PC-9 (cell line): ENCODE measurements around the gene MBD5. TPM values are rescaled to one million over a fixed set of nuclear protein-coding genes. Genes with fewer than 3 reads are reported as not detected.

Experiments used
- BruUV-seq: library from RNA; stranded (reverse); fragments of 400-500 nt; replicated peaks from 2 replicates; lab custom pipeline; 2021; lab: Mats Ljungman, UMichigan
- CTCF ChIA-PET: fragments of 300-600 bp; sonication (Branson Sonifier 250); formaldehyde crosslinking; loops from one replicate; lab custom pipeline; 2022; ENCODE audit warnings: antibody characterized with exemption; lab: Charles Lee
- POLR2A ChIA-PET: fragments of 300-600 bp; sonication (Branson Sonifier 250); formaldehyde crosslinking; loops from one replicate; lab custom pipeline; 2022; ENCODE audit warnings: antibody characterized with exemption; ENCODE audit not compliant: unreplicated experiment; lab: Charles Lee
- DNase-seq, 2 experiments: peaks; one replicate each; pipeline versions ENCODE4 v3.0.0 to v3.0.0-alpha.2; 2015 to 2022; ENCODE audit warnings: mixed read lengths in 1 of 2
- H2AFZ ChIP-seq: fragments of 200-600 bp; sonication (generic); 2 replicates; pipeline ENCODE4 v1.8.1; 2017; ENCODE audit warnings: antibody characterized with exemption
- H3F3A ChIP-seq: fragments of 200-600 bp; sonication (generic); 2 replicates; pipeline ENCODE4 v1.8.1; 2017; ENCODE audit warnings: antibody characterized with exemption, mild to moderate bottlenecking, low read depth; ENCODE audit not compliant: insufficient read depth
- H3K27ac ChIP-seq: fragments of 200-600 bp; sonication (generic); 2 replicates; pipeline ENCODE4 v1.6.1; 2016; ENCODE audit warnings: mixed run types
- H3K27me3 ChIP-seq: fragments of 200-600 bp; sonication (generic); 2 replicates; pipeline ENCODE4 v1.6.1; 2016; ENCODE audit warnings: low read depth, mixed run types; ENCODE audit not compliant: insufficient read depth
- H3K36me3 ChIP-seq: fragments of 200-600 bp; sonication (generic); 2 replicates; pipeline ENCODE4 v1.6.1; 2016; ENCODE audit warnings: low read depth, mixed run types
- H3K4me1 ChIP-seq: fragments of 200-600 bp; sonication (generic); replicated peaks from 2 replicates; pipeline ENCODE4 v1.6.1; 2016; ENCODE audit warnings: mixed run types; ENCODE audit not compliant: insufficient read depth
- H3K4me2 ChIP-seq: fragments of 200-600 bp; sonication (generic); 2 replicates; pipeline ENCODE4 v1.6.1; 2017; ENCODE audit warnings: mixed run types
- H3K4me3 ChIP-seq: fragments of 200-600 bp; sonication (generic); 2 replicates; pipeline ENCODE4 v1.6.1; 2016; ENCODE audit warnings: mixed run types
- H3K79me2 ChIP-seq: fragments of 200-600 bp; sonication (generic); 2 replicates; pipeline ENCODE4 v1.6.1; 2017; ENCODE audit warnings: low read depth, mixed run types
- H3K9me2 ChIP-seq: fragments of 200-600 bp; sonication (generic); 2 replicates; pipeline ENCODE4 v1.8.1; 2017; ENCODE audit warnings: mild to moderate bottlenecking; ENCODE audit not compliant: insufficient read depth
- H3K9me3 ChIP-seq: fragments of 200-600 bp; sonication (generic); 2 replicates; pipeline ENCODE4 v1.8.1; 2016; ENCODE audit warnings: low read depth; ENCODE audit not compliant: insufficient read depth
- H4K20me1 ChIP-seq: fragments of 200-600 bp; sonication (generic); 2 replicates; pipeline ENCODE4 v1.8.1; 2017; ENCODE audit not compliant: insufficient read depth
- CTCF ChIP-seq: fragments of 200-600 bp; sonication (generic); conservative IDR thresholded peaks from 2 replicates; pipeline ENCODE4 v1.6.1; 2017; ENCODE audit warnings: mixed run types, antibody characterized with exemption, mild to moderate bottlenecking, moderate library complexity
- EZH2 ChIP-seq: fragments of 200-600 bp; sonication (generic); IDR thresholded peaks from 2 replicates; pipeline ENCODE4 v1.8.0; 2017; ENCODE audit warnings: antibody characterized with exemption, low read depth
- intact Hi-C: fragments of 100-400 bp; cut with micrococcal nuclease; formaldehyde crosslinking; loops from one replicate; pipeline ENCODE4 v1.10.0; 2022; ENCODE audit not compliant: unreplicated experiment
- total RNA-seq: library from RNA; stranded (reverse); gene quantifications from 2 replicates; pipeline ENCODE4 v1.2.3, GENCODE V29; 2021

MBD5 gene
- total RNA-seq, 1 experiment from 2014 or later = 46.5 TPM

DNA sequence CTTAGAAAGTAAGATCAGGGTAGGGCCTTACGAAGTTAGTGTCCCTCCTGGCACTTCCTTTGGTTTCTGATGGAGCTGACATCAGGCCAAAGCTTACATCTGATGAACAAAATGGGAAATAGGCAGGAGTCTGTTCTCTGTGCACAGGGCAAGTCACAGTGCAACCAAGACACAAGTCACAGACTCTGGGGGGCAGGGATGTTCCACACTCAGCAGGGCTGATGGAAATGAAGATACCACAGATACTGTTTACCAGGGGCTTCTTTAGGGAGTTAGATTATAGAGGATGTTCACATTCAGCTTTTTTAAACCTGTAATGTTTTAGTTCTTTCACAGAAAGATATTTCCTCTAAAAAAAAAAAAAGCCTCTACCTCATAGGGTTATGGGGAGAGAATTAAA, 517.5 kb downstream of the MBD5 start:
- H2AFZ ChIP-seq = no peak overlapping the region
- no peaks in the 10 kb centered on the region for H3F3A ChIP-seq
- H3K27ac ChIP-seq = no peak overlapping the region
- H3K9me3 ChIP-seq = no peaks in the 10 kb centered on the region
- TF ChIP-seq EZH2 = no peak
- no peak for TF ChIP-seq CTCF
- intact Hi-C loops = no loop called here
- H3K4me1 ChIP-seq = no peaks in the 10 kb centered on the region
- ChIA-PET CTCF (no interaction called here), POLR2A (no interaction called here)
- no peaks in the 10 kb centered on the region for H4K20me1 ChIP-seq
- H3K9me2 ChIP-seq = no peaks in the 10 kb centered on the region
- H3K27me3 ChIP-seq = no peaks in the 10 kb centered on the region
- no peaks in the 10 kb centered on the region for H3K36me3 ChIP-seq
- no TSS peak for BruUV-seq
- H3K4me2 ChIP-seq = no peak overlapping the region
- no peak overlapping the region for H3K4me3 ChIP-seq
- DNase-seq = no peak
- H3K79me2 ChIP-seq = no peaks in the 10 kb centered on the region

DNA sequence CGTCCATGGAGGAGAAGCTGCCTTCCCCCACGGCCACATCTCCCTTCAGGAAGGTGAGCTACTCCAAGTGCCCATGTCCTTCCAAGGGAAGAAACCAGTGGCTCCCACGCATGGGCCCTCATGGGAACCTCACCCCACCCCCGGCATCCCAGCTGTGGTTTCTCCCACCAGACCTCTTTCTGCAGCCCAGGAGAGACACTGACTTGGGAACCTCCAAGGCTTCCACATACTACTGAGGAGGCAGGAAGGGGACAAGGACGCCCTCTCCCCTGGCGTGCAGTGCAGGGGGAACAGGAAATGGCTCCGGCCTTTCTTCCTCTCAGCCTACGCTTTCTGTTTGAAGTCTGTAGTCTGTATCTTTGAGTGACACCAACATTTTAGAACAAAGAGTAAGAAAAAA, 519.1 kb downstream of the MBD5 start:
- CTCF ChIA-PET = no interaction called here
- no TSS peak for BruUV-seq

DNA sequence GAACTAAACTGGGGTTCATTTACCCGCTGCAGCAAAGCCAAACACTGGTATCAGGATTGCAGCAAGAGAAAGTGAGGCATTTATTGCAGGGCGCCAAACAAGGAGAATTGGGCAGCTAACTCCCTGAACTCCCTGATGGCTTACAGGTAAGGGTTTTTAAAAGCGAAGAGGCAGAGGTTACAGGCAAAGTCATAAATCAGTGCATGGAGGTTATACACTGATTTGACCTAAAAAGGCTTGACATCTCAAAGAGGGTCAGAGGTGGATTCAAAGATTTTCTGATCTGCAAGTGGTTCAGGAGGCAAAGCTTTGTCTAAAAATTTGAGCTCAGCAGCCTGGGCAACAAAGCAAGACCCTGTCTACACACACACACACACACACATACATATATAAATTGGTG, 520.9 kb downstream of the MBD5 start:
- no peaks in the 10 kb centered on the region for H3K79me2 ChIP-seq
- H3F3A ChIP-seq = no peaks in the 10 kb centered on the region
- H3K36me3 ChIP-seq = no peaks in the 10 kb centered on the region
- TF ChIP-seq CTCF = no peak
- TF ChIP-seq EZH2 = no peak
- no peaks in the 10 kb centered on the region for H3K9me2 ChIP-seq
- H2AFZ ChIP-seq = no peak overlapping the region
- CTCF ChIA-PET = no interaction called here
- BruUV-seq = no TSS peak
- H3K9me3 ChIP-seq = no peaks in the 10 kb centered on the region
- H3K27me3 ChIP-seq = no peaks in the 10 kb centered on the region
- DNase-seq = no peak
- no peaks in the 10 kb centered on the region for H3K4me1 ChIP-seq
- no peaks in the 10 kb centered on the region for H4K20me1 ChIP-seq
- no peak overlapping the region for H3K4me3 ChIP-seq
- POLR2A ChIA-PET = no interaction called here
- H3K4me2 ChIP-seq = no peak overlapping the region
- intact Hi-C loops = no loop called here
- H3K27ac ChIP-seq = no peak overlapping the region

More for the DNA sequence above, 519.1 kb downstream of the MBD5 start:
- Histone ChIP-seq H3K27me3 (no peaks in the 10 kb centered on the region), H3K4me3 (no peak overlapping the region), H3K9me2 (no peaks in the 10 kb centered on the region), H2AFZ (no peak overlapping the region), H3K4me1 (no peaks in the 10 kb centered on the region), H3F3A (no peaks in the 10 kb centered on the region), H3K79me2 (no peaks in the 10 kb centered on the region), H3K4me2 (no peak overlapping the region), H4K20me1 (no peaks in the 10 kb centered on the region), H3K27ac (no peak overlapping the region), H3K36me3 (no peaks in the 10 kb centered on the region), H3K9me3 (no peaks in the 10 kb centered on the region)
- intact Hi-C loops = no loop called here
- POLR2A ChIA-PET = no interaction called here
- no peak for DNase-seq
- no peak for TF ChIP-seq EZH2
- no peak for TF ChIP-seq CTCF
